Mesothelial cell of epicardium (in vitro differentiated cells): ENCODE results near the gene MACROD2. TPM values are rescaled to one million over a fixed set of nuclear protein-coding genes. Genes with fewer than 3 reads are reported as not detected.

Experiments
- DNase-seq, 2 experiments: peaks; one replicate each; pipeline ENCODE4 v3.0.0; 2021; ENCODE audit warnings: low spot score in 2 of 2; ENCODE audit not compliant: unreplicated experiment in 2 of 2
- H3K27ac Mint-ChIP-seq: 2 replicates; pipeline ENCODE4 v1.8.0; 2021; ENCODE audit warnings: mixed read lengths
- H3K27me3 Mint-ChIP-seq: 2 replicates; pipeline ENCODE4 v1.8.0; 2021; ENCODE audit warnings: low read depth, mixed read lengths
- H3K36me3 Mint-ChIP-seq: 2 replicates; pipeline ENCODE4 v1.8.0; 2021; ENCODE audit warnings: mixed read lengths
- H3K4me1 Mint-ChIP-seq: 2 replicates; pipeline ENCODE4 v1.8.0; 2021; ENCODE audit warnings: mixed read lengths
- H3K4me3 Mint-ChIP-seq: 2 replicates; pipeline ENCODE4 v1.8.0; 2021; ENCODE audit warnings: mild to moderate bottlenecking, moderate library complexity, mixed read lengths
- H3K9me3 Mint-ChIP-seq: 2 replicates; pipeline ENCODE4 v1.8.0; 2021; ENCODE audit warnings: mixed read lengths
- total RNA-seq: library from RNA; stranded (reverse); gene quantifications from 3 replicates; pipeline ENCODE4 v1.2.1, GENCODE V29; 2021
- TF ChIP-seq, protein P1 (sequence below): fragments of 200-600 bp; sonication (generic); IDR thresholded peaks from one replicate; pipeline ENCODE4 v1.5.0; 2021; ENCODE audit warnings: antibody characterized with exemption; ENCODE audit not compliant: unreplicated experiment

MACROD2 gene
- total RNA-seq, 1 donor from 2014 or later = 10.0 TPM

- Mint-ChIP-seq H3K4me3 (no peak overlapping the region), H3K9me3 (no peaks in the 10 kb centered on the region), H3K4me1 (peaks cover 17% of the 10 kb centered on the region), H3K36me3 (no peaks in the 10 kb centered on the region), H3K27ac (no peak overlapping the region), H3K27me3 (no peaks in the 10 kb centered on the region)
- TF ChIP-seq, protein P1, sequence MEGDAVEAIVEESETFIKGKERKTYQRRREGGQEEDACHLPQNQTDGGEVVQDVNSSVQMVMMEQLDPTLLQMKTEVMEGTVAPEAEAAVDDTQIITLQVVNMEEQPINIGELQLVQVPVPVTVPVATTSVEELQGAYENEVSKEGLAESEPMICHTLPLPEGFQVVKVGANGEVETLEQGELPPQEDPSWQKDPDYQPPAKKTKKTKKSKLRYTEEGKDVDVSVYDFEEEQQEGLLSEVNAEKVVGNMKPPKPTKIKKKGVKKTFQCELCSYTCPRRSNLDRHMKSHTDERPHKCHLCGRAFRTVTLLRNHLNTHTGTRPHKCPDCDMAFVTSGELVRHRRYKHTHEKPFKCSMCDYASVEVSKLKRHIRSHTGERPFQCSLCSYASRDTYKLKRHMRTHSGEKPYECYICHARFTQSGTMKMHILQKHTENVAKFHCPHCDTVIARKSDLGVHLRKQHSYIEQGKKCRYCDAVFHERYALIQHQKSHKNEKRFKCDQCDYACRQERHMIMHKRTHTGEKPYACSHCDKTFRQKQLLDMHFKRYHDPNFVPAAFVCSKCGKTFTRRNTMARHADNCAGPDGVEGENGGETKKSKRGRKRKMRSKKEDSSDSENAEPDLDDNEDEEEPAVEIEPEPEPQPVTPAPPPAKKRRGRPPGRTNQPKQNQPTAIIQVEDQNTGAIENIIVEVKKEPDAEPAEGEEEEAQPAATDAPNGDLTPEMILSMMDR = no peak
- no peak for DNase-seq
Observed at GRCh38 chr20:15336011-15336410, 1340.7 kb downstream of the MACROD2 start.

- H3K4me3 Mint-ChIP-seq = no peak overlapping the region
- no peaks in the 10 kb centered on the region for H3K36me3 Mint-ChIP-seq
- H3K27me3 Mint-ChIP-seq = no peaks in the 10 kb centered on the region
- no peak for DNase-seq
- no peaks in the 10 kb centered on the region for H3K9me3 Mint-ChIP-seq
- peaks cover 17% of the 10 kb centered on the region for H3K4me1 Mint-ChIP-seq
- TF ChIP-seq, protein P1 = no peak
- H3K27ac Mint-ChIP-seq = no peak overlapping the region
Observed at GRCh38 chr20:15336536-15336935, 1341.2 kb downstream of the MACROD2 start.

GRCh38 chr20:15339264-15339663, 1343.9 kb downstream of the MACROD2 start:
- no peak overlapping the region for H3K4me3 Mint-ChIP-seq
- no peak for DNase-seq
- TF ChIP-seq, protein P1 = no peak
- H3K9me3 Mint-ChIP-seq = no peaks in the 10 kb centered on the region
- H3K36me3 Mint-ChIP-seq = no peaks in the 10 kb centered on the region
- peaks cover 32% of the 10 kb centered on the region for H3K4me1 Mint-ChIP-seq
- H3K27me3 Mint-ChIP-seq = no peaks in the 10 kb centered on the region
- H3K27ac Mint-ChIP-seq = no peak overlapping the region

GRCh38 chr20:15342991-15343523, 1347.7 kb downstream of the MACROD2 start:
- TF ChIP-seq, protein P1 = no peak
- H3K27ac Mint-ChIP-seq = peak overlapping the region; percentile 31
- no peaks in the 10 kb centered on the region for H3K36me3 Mint-ChIP-seq
- no peak overlapping the region for H3K4me3 Mint-ChIP-seq
- H3K4me1 Mint-ChIP-seq = peaks cover 19% of the 10 kb centered on the region
- DNase-seq = no peak
- peaks cover 3% of the 10 kb centered on the region for H3K9me3 Mint-ChIP-seq
- H3K27me3 Mint-ChIP-seq = no peaks in the 10 kb centered on the region

DNA sequence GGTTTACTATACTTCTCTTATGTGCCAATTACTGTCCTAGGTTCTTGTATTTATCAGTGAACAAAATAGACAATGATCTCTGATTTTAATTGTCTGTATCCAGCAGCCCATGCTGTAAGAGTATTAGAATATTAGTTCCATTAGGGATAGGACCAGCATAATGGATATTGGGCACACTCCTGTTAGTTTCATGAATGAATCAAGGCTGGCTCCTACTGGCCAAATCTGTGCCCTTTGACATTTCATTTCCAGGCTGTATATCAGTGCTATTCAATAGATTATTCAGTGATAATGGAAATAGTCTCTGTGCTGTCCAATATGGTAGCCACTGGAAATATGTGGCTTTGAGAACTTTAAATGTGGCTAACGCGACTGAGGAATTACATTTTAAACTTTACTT, 1350.0 kb downstream of the MACROD2 start:
- H3K27me3 Mint-ChIP-seq = no peaks in the 10 kb centered on the region
- no peak overlapping the region for H3K4me3 Mint-ChIP-seq
- no peak overlapping the region for H3K27ac Mint-ChIP-seq
- peaks cover 19% of the 10 kb centered on the region for H3K4me1 Mint-ChIP-seq
- DNase-seq = no peak
- peaks cover 2% of the 10 kb centered on the region for H3K36me3 Mint-ChIP-seq
- TF ChIP-seq, protein P1 = no peak
- peaks cover 13% of the 10 kb centered on the region for H3K9me3 Mint-ChIP-seq

DNA sequence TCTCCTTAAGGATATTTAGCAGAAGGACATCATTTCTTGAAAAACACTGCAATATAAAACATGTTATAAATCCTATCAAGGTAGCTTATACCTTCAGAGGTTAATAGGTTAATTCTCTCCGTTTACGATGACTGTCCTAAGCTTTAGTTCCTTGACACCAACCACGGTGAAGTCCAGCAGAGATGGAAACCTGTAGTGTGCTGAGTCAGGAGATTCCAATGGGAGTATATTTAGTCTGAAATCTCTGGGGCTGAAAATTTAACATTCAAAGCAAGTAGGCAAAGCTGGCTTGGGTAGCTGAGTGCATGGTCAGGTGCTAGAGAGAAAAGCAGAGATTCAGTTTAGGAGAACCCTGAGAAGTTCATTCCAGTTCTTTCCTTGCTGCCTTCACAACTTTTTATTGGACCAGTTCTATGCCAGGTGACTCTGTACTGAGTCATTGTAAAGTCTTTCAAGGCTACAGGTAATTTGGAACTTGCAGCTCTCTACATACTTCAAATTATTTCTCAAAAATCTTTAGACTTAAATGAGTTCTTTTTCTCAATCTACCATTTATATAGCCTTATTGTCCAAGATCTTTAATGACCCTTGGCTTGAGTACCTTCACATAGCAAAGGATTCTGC, 1351.5 kb downstream of the MACROD2 start:
- H3K9me3 Mint-ChIP-seq = peaks cover 13% of the 10 kb centered on the region
- no peaks in the 10 kb centered on the region for H3K27me3 Mint-ChIP-seq
- TF ChIP-seq, protein P1 = no peak
- DNase-seq = no peak
- peaks cover 2% of the 10 kb centered on the region for H3K36me3 Mint-ChIP-seq
- H3K27ac Mint-ChIP-seq = no peak overlapping the region
- no peak overlapping the region for H3K4me3 Mint-ChIP-seq
- peaks cover 19% of the 10 kb centered on the region for H3K4me1 Mint-ChIP-seq
